HG03469 (cell line): ENCODE results near the gene SHC3.

Experiments
- ATAC-seq: cut with Tn5 transposase; IDR thresholded peaks from one replicate; pipeline ENCODE4 v1.9.1; 2021; ENCODE audit warnings: mild to moderate bottlenecking, moderate library complexity, moderate number of reproducible peaks; ENCODE audit not compliant: unreplicated experiment

Gene SHC3

GRCh38 chr9:89113851-89114250 lies 64.8 kb downstream of the SHC3 start:
- ATAC-seq, result no peak

GRCh38 chr9:89112243-89112642 lies 66.4 kb downstream of the SHC3 start:
- ATAC-seq, result no peak

GRCh38 chr9:89109666-89110065 lies 69.0 kb downstream of the SHC3 start:
- ATAC-seq, result no peak

DNA sequence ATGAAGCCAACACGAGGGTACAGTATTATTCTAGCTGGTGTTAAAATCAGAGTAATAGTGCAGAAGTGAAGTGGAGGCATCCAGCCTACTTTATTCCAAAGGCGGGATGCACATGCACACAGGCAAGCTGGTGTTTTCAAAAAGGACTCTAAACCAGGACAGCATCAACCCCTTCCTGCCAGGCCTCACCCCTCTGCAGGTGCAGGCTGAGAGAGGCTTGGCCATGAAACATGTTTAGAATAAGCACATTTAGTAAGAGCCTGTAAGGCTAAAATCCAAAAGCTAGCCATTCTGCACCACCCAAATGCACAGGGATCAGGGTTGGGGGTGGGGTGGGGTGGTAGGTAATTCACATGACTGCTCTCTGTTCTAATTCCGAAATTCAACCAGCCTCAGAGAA lies 71.2 kb downstream of the SHC3 start:
- ATAC-seq, result no peak

- no peak for ATAC-seq
Measured at GRCh38 chr9:89106224-89106851, 72.3 kb downstream of the SHC3 start.

GRCh38 chr9:89104821-89105220 lies 73.8 kb downstream of the SHC3 start:
- no peak for ATAC-seq

DNA sequence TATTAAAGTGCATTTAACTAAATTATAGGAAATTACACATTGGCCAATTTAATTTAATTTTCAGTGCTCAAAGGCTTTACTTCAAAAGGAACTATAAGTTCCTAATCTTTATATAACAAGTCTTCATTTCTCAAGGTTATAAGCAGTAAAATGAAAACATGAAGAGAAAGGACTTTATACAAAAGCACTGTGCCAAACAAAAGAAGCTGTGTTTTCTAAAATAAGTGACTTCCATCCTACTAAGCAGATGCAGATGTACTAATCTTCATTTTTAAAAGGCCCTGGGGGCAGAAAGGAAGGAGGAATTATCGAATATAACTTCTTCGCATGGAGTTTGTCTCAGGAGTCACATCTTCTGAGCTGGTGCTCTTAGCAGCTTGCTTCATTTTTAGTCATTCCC lies 81.4 kb downstream of the SHC3 start:
- no peak for ATAC-seq

- ATAC-seq, result no peak
Measured at GRCh38 chr9:89096807-89097206, 81.8 kb downstream of the SHC3 start.

DNA sequence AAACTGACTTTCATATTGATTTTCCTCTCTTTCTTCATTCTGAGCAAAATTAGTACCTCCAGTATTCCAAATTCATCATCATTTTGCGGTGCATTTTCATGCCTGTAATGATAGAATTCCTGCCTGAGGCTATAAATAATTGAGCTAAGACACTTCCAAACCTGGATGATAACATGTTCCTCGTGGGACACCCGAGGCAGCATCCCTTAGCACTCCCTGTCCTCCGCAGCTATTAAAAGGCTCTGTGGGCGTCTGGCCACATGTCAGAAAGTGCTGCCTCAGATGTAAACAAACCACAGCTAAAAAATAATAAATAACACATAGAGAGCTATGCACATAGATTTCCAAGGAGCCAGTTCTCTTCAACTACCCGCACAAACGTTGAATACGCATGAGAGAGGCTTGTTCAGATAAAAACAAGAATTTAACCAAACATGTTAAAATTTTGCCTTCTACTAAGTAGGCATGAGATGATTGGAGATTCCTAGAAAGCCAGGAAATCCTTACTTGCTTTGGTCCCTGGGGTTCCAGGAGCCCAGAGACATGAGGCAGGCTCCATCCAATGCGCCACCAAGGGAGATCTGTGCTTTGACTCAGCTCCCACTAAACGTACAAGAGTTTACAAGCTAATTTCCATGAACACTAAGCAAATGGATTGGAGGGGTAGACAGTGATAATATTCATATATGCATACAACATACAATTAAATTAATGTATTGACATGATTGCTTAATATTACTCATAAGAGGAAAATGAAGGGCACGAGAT lies 82.7 kb downstream of the SHC3 start:
- ATAC-seq, result no peak

GRCh38 chr9:89093201-89093975 lies 85.2 kb downstream of the SHC3 start:
- no peak for ATAC-seq

GRCh38 chr9:89089176-89089575 lies 89.4 kb downstream of the SHC3 start:
- ATAC-seq, result no peak

- ATAC-seq, result no peak
Measured at GRCh38 chr9:89083626-89084025, 95.0 kb downstream of the SHC3 start.

DNA sequence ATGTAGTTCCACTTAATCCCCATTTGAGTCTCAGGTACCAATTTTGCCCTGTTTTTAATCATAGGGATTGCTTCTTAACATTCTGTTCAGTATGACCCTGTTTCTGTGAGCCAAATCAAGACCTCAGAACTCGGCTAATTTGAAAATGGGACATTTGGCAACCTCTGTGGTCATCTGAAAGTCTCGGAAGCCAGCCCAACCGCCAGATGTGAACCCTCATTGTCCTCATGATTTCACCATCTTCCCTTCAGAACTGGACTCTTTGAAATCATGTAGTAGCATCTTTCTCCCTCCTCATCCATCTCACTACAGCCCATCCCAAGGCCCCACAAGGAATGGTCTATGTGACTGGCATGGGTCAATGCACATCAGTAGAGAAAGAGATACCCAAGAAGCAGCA lies 98.4 kb downstream of the SHC3 start:
- no peak for ATAC-seq

DNA sequence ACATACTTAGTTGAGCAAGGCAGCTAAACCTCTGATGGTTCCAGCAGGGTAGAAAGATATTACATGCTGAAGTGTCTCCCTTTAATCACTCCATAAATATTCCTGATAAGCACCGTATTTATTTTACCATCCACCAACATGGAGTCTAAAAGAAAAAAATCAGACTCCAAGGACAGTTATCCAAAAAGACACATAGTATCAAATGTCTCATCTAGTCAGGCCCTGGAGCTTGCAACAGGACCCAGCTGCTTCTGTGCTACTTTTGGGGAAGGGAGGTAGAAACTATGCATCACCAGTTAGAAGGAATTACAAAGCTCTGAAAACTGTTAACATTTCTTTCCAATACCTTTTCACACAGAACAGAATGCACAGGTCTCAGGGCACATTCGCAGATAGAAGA lies 99.2 kb downstream of the SHC3 start:
- ATAC-seq, result no peak

- no peak for ATAC-seq
Measured at GRCh38 chr9:89078860-89079259, 99.8 kb downstream of the SHC3 start.

GRCh38 chr9:89078421-89078820 lies 100.2 kb downstream of the SHC3 start:
- no peak for ATAC-seq

DNA sequence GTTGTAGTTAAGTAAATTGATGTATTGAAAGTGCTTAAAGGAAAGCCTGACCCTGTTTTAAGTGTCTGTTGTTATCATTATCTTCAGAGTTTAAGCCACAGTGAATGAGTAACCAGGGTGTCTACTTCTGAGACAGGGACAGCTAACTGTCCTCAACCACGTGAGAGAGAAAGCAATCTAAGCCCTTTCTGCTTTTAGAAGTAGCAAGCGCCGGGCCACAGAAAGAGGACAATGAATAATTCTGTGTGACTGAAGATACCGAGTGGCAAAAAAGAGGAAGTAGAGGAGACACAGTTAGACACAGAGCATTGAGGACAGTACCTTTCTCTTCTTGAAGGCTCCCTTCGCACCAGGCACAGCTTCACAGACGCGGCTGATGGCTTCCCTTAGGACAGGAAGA lies 101.1 kb downstream of the SHC3 start:
- ATAC-seq, result peak; percentile 56

GRCh38 chr9:89073397-89073796 lies 105.2 kb downstream of the SHC3 start:
- ATAC-seq, result no peak

DNA sequence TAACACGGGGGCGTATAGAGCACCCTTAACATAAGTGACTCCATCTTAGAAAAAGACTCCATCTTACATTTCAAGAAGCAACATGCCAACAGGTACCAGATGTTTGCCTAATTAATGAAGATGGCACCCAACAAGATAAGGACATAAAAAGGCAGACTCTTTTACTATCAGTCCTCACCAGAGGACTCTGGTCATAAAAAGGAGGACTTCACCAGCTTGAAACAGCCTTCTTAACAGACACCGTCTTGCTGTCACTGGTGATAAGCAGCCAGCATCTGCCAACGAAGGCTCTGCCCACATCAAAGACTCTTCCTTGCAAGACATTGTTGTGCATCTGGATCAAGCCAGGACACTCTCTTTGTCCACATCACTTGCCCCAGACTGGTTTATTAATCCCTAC lies 107.0 kb downstream of the SHC3 start:
- ATAC-seq, result no peak

GRCh38 chr9:89066835-89067234 lies 111.8 kb downstream of the SHC3 start:
- ATAC-seq, result no peak

DNA sequence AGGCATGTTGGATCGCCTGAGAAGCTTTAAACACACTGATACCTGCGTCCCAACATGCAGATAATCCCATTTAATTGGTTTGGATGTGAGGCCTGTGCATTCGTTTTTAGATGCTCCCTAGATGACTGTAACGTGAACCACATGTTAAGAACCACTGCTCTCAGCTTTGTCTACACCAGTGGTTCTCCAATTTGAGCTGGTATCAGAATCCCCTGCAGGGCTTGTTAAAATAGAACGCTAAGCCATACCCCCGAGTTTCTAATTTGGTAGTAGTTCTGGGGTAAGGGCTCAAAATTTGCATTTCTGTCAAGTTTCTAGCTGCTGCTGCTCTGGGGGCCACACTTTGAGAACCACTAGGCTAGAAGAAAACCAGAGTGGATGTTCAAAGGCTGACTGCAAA lies 112.7 kb downstream of the SHC3 start:
- no peak for ATAC-seq

DNA sequence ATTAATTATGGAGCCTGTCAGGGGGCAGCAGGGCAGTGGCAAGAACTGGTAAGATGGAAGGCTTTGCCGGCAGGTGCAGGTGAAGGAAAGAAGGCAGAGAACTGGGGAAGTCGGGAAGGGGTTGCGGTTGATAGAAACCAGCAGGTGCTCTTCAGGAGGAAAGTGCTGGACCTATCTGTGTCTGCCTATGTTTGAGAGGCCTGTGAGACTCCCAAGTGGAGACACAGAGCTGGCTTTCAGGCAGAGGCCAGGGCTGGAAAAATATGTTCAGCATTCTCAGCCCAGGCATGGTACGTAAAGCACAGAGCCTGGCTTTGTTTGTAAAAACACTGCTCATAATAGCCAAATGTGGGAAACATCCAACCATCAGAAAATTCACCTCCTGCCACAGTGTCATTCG lies 117.8 kb downstream of the SHC3 start:
- ATAC-seq, result no peak
